ENCODE measurements around the gene EDEM3.

EDEM3 gene

DNA sequence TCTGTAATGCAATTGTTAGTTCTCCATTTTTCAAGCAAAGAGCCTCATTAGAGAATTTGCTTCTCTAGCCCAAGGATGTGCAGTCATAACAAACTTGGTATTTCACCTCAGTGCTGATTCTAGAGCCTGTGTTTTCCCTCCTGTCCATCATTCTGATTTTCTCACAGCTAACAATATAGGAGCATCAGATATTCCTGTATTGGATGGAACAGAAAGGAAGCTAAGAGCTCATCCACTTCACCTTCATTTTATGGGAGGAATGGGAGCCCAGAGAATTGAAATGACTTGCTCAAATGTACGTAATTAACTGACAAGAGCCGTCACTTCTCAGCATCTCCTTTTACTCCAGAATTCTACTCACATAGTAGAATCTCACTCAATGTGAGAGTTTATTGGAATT is 96.6 kb downstream of the EDEM3 start:
- no peak overlapping the region for H3K27ac ChIP-seq
- no peak for TF ChIP-seq ZFX (IDR thresholded peaks at IDR 0.05)
- TF ChIP-seq, protein P1, sequence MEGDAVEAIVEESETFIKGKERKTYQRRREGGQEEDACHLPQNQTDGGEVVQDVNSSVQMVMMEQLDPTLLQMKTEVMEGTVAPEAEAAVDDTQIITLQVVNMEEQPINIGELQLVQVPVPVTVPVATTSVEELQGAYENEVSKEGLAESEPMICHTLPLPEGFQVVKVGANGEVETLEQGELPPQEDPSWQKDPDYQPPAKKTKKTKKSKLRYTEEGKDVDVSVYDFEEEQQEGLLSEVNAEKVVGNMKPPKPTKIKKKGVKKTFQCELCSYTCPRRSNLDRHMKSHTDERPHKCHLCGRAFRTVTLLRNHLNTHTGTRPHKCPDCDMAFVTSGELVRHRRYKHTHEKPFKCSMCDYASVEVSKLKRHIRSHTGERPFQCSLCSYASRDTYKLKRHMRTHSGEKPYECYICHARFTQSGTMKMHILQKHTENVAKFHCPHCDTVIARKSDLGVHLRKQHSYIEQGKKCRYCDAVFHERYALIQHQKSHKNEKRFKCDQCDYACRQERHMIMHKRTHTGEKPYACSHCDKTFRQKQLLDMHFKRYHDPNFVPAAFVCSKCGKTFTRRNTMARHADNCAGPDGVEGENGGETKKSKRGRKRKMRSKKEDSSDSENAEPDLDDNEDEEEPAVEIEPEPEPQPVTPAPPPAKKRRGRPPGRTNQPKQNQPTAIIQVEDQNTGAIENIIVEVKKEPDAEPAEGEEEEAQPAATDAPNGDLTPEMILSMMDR (conservative IDR thresholded peaks at IDR 0.05), result no peak

DNA sequence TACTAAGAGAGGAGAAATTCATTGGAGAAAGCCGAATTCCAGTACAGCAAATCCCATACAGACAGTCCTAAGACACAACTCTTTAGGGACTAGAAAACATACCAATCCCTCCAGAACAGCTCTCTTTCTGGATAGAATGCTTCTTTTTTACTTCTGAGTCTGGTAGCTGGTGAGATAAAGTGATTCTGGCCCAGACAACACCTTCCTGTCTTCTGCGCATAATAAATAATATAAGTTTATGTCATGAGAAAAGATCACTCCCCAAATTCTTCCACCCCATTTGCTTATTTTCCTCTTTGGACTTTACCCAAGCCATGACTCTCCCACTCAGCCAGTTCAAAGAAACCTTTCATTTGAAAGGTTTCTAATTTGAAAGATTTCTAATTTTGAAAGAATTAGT is 98.4 kb downstream of the EDEM3 start:
- TF ChIP-seq, protein P1 (conservative IDR thresholded peaks at IDR 0.05), result no peak
- no peak for TF ChIP-seq ZFX (IDR thresholded peaks at IDR 0.05)
- no peak overlapping the region for H3K27ac ChIP-seq

DNA sequence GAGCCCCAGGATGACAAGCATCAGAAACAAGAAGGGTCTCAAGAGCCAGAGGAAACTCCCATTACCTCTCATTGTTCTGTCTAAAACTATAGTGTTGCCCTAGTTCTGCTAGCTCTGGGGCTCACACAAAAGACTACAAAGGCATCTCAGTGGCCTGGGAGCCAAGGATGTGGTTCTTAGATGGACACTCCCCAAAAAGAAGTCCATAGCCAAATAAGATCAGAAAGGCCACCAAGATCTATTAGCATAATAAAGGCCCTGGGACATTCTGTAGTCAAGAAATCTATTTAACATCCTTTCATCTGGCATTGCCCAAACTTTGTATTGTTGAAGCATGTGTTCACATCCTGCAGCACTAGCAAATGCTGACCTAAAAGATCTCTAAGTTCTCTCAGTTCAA is 99.5 kb downstream of the EDEM3 start:
- H3K27ac ChIP-seq, result no peak overlapping the region
- TF ChIP-seq, protein P1 (conservative IDR thresholded peaks at IDR 0.05), result no peak
- TF ChIP-seq ZFX (IDR thresholded peaks at IDR 0.05), result no peak

DNA sequence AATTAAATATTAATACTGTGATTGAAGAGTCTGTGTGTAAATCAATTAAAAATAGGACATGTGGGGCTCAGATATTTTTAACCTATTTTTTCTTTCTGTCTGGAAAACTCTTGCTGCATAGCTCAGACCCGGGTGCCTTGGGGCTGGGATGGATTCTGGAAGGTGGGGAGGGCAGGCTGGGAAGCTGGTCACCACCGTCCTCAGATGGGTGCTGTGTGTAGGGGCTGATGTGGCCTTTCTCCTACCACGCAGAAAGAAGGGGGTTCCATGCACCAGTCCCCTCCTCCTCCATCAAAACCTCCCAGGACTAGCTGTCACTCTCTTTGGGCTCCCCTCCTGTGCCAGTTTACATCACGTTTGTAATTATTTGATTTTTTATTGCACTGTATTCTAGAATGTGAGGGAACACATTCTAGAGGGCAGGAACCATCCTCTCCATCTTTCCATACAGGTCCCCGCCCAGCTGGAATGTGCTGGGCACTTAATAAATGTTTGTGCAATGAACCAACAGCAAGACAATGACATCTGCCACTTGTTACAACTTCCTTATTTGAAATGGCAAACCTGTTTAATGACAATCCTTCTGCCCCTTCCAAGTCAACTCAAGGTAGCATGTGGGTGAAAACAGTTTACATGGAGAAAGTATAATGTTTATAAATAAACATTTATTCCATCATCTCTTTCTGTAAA is 104.3 kb downstream of the EDEM3 start:
- no peak for TF ChIP-seq ZFX (IDR thresholded peaks at IDR 0.05)
- TF ChIP-seq, protein P1 (conservative IDR thresholded peaks at IDR 0.05), result no peak
- H3K27ac ChIP-seq, result no peak overlapping the region

DNA sequence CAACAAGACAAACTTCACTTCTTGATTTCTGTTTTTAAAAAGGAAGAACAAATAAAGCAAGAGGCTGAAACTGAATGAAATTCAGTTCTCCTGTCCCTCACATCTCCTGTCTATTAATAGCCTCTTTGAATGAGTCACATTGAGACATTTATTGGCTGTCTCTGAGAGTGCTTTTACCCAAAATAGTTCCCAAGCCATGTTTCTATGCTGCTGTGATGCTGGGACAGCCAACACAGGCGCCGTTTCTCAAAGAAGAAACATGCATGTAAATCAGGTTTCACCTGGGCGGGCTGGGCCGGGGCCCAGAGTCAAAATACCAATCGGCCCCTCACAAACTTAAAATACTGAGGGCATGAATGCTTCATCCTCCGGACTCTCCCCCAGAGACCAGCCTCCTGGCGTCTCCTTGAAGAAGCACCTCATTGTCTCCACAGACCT is 105.2 kb downstream of the EDEM3 start:
- H3K27ac ChIP-seq, result no peak overlapping the region
- TF ChIP-seq, protein P1 (conservative IDR thresholded peaks at IDR 0.05), result no peak
- TF ChIP-seq ZFX (IDR thresholded peaks at IDR 0.05), result no peak

DNA sequence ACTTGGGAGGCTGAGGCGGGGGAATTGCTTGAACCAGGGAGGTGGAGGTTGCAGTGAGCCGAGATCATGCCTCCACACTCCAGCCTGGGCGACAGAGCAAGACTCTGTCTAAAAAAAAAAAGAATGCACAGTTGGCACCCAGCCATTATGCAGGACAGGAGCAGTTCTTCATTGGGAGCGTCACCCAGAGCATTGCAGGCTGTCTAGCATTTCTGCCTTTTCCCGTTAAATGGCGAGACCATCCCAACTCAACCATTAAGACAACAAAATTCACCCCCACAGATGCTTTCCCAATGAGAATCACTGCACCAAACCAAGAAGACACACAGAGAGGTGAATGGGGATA is 105.8 kb downstream of the EDEM3 start:
- H3K27ac ChIP-seq, result no peak overlapping the region
- TF ChIP-seq, protein P1 (conservative IDR thresholded peaks at IDR 0.05), result no peak
- no peak for TF ChIP-seq ZFX (IDR thresholded peaks at IDR 0.05)

DNA sequence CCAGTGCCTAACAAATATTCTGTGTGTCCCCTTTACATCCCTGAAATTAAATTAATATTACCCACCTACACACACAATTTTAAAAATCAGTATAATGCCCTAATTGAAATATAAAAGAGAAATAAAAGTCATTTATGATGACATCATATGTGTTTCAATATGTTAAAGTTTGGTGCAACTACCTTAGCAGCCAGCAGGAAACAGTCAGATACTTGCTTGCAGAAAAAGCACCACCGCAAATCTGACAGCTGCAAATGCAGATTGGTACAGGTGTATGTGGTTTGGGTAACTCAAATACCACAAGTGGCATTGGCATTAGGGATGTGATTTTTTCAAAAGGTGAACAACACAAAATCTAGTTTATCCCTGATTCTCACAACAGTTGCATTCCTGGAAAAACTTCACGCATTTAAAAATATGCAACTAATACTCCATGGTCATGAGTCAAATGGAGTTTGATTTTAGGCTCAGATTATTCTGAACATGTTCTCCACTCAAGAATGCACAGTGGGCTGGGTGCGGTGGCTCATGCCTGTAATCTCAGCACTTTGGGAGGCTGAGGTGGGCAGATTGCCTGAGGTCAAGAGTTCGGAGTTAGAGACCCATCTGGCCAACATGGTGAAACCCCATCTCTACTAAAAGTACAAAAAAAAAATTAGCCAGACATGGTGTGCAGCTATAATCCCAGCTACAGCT is 106.3 kb downstream of the EDEM3 start:
- H3K27ac ChIP-seq, result no peak overlapping the region
- TF ChIP-seq ZFX (IDR thresholded peaks at IDR 0.05), result no peak
- TF ChIP-seq, protein P1 (conservative IDR thresholded peaks at IDR 0.05), result no peak

All from C4-2B (cell line).